Liver (tissue), 9 donors: ENCODE results near the gene ERI2. TPM values are rescaled to one million over a fixed set of nuclear protein-coding genes. Genes with fewer than 3 reads are reported as not detected.

Experiments used
- DNase-seq: peaks from one replicate; pipeline ENCODE4 v3.0.0-alpha.2; 2017; ENCODE audit warnings: low spot score
- H3K27ac ChIP-seq, 2 donors: one replicate each; pipeline ENCODE4 v1.7.0; 2013; ENCODE audit warnings: inconsistent platforms in 2 of 2, low read length in 2 of 2, control low read depth in 1 of 2, low read depth in 1 of 2, mild to moderate bottlenecking in 1 of 2
- H3K27me3 ChIP-seq, 4 donors: one replicate each; pipeline versions ENCODE4 v1.6.1 to v1.7.0; 2013; ENCODE audit warnings: low read length in 3 of 4, inconsistent platforms in 1 of 4, mild to moderate bottlenecking in 1 of 4, moderate library complexity in 1 of 4; ENCODE audit not compliant: control insufficient read depth in 4 of 4, insufficient read depth in 4 of 4
- H3K36me3 ChIP-seq, 4 donors: one replicate each; pipeline versions ENCODE4 v1.6.1 to v1.7.0; 2013; ENCODE audit warnings: low read length in 3 of 4, mild to moderate bottlenecking in 3 of 4, low read depth in 1 of 4, moderate library complexity in 1 of 4; ENCODE audit not compliant: control insufficient read depth in 4 of 4, insufficient read depth in 3 of 4
- H3K4me1 ChIP-seq, 4 donors: one replicate each; pipeline versions ENCODE4 v1.6.1 to v1.7.0; 2013; ENCODE audit warnings: low read length in 3 of 4, mild to moderate bottlenecking in 3 of 4, moderate library complexity in 1 of 4; ENCODE audit not compliant: control insufficient read depth in 4 of 4, insufficient read depth in 4 of 4
- H3K4me3 ChIP-seq, 3 donors: one replicate each; pipeline versions ENCODE4 v1.6.1 to v1.7.0; 2013; ENCODE audit warnings: low read length in 3 of 3, control low read depth in 1 of 3, low read depth in 1 of 3, mild to moderate bottlenecking in 1 of 3
- H3K9ac ChIP-seq, 2 donors: one replicate each; pipeline ENCODE4 v1.7.0; 2013; ENCODE audit warnings: low read length in 2 of 2, mild to moderate bottlenecking in 2 of 2, moderate library complexity in 2 of 2, control low read depth in 1 of 2, low read depth in 1 of 2
- H3K9me3 ChIP-seq, 4 donors: one replicate each; pipeline versions ENCODE4 v1.6.1 to v1.7.0; 2013; ENCODE audit warnings: low read length in 3 of 4; ENCODE audit not compliant: control insufficient read depth in 4 of 4
- CTCF ChIP-seq: fragments of 150-350 bp; IDR thresholded peaks from 2 replicates; pipeline ENCODE4 v1.5.1; 2017; ENCODE audit warnings: improper control_type of control experiment, low read depth, low read length; ENCODE audit not compliant: missing input control
- EGR1 ChIP-seq, 2 donors: IDR thresholded peaks; 2 replicates each; pipeline ENCODE4 v1.6.1; 2016 to 2018; ENCODE audit warnings: antibody characterized with exemption in 2 of 2, low read depth in 2 of 2
- FOXA1 ChIP-seq: IDR thresholded peaks from 2 replicates; pipeline ENCODE4 v1.6.1; 2016; ENCODE audit warnings: antibody characterized with exemption
- GABPA ChIP-seq, 2 donors: IDR thresholded peaks in 1 of 2; conservative IDR thresholded peaks in 1 of 2; 2 replicates each; pipeline ENCODE4 v1.6.1; 2016; ENCODE audit warnings: antibody characterized with exemption in 2 of 2, mild to moderate bottlenecking in 1 of 2, moderate library complexity in 1 of 2
- HNF4A ChIP-seq, 2 donors: conservative IDR thresholded peaks; 2 replicates each; pipeline ENCODE4 v1.6.1; 2016; ENCODE audit warnings: antibody characterized with exemption in 2 of 2, mild to moderate bottlenecking in 2 of 2
- HNF4G ChIP-seq: IDR thresholded peaks from 2 replicates; pipeline ENCODE4 v1.6.1; 2016; ENCODE audit warnings: antibody characterized with exemption
- JUND ChIP-seq, 2 donors: IDR thresholded peaks; 2 replicates each; pipeline ENCODE4 v1.6.1; 2016; ENCODE audit warnings: antibody characterized with exemption in 2 of 2
- MAX ChIP-seq: IDR thresholded peaks from 2 replicates; pipeline ENCODE4 v1.6.1; 2016; ENCODE audit warnings: antibody characterized with exemption
- NR2F2 ChIP-seq: IDR thresholded peaks from 2 replicates; pipeline ENCODE4 v1.6.1; 2016; ENCODE audit warnings: antibody characterized with exemption
- RAD21 ChIP-seq, 2 donors: IDR thresholded peaks; 2 replicates each; pipeline ENCODE4 v1.6.1; 2016; ENCODE audit warnings: antibody characterized with exemption in 2 of 2, mild to moderate bottlenecking in 2 of 2
- REST ChIP-seq: IDR thresholded peaks from 2 replicates; pipeline ENCODE4 v1.6.1; 2016; ENCODE audit warnings: antibody characterized with exemption, mild to moderate bottlenecking
- SP1 ChIP-seq: IDR thresholded peaks from 2 replicates; pipeline ENCODE4 v1.6.1; 2018; ENCODE audit warnings: antibody characterized with exemption, mild to moderate bottlenecking
- WGBS: extraction: QIAGEN DNeasy Blood & Tissue Kit; methylation state at CpG from one replicate; pipeline ENCODE4 v1.1.7; 2013; 5-methylcytosine and 5-hydroxymethylcytosine counted together
- polyA plus RNA-seq, 2 donors: library from polyadenylated mRNA; stranded (reverse) in 1 of 2; unstranded in 1 of 2; fragments of 200-250 nt in 1 of 2; fragments of >200 nt in 1 of 2; fragmentation: Nextera tagmentation in 1 of 2; extraction: Ambion mirVana in 1 of 2; gene quantifications; one replicate each; pipeline versions ENCODE4 v1.2.1 to v1.2.3, GENCODE V29; 2013 to 2015
- total RNA-seq, 2 donors: library from RNA; depleted of rRNA; stranded (reverse); fragments of >200 nt; gene quantifications; one replicate each; pipeline ENCODE4 v1.2.3, GENCODE V29; 2014
- TF ChIP-seq, protein P1 (sequence below): IDR thresholded peaks from 2 replicates; pipeline ENCODE4 v1.6.1; 2016; ENCODE audit warnings: antibody characterized with exemption
- TF ChIP-seq, protein P2 (sequence below): IDR thresholded peaks from 2 replicates; pipeline ENCODE4 v1.6.1; 2016; ENCODE audit warnings: antibody characterized with exemption
- donor health status: healthy.
- donor health status: healthy.
- donor health status: healthy.
- donor health status: healthy.
- donor health status: healthy.

The ERI2 gene
- total and polyA plus RNA-seq, 4 donors = 8.8 to 79.1 (median 19.1) TPM

DNA sequence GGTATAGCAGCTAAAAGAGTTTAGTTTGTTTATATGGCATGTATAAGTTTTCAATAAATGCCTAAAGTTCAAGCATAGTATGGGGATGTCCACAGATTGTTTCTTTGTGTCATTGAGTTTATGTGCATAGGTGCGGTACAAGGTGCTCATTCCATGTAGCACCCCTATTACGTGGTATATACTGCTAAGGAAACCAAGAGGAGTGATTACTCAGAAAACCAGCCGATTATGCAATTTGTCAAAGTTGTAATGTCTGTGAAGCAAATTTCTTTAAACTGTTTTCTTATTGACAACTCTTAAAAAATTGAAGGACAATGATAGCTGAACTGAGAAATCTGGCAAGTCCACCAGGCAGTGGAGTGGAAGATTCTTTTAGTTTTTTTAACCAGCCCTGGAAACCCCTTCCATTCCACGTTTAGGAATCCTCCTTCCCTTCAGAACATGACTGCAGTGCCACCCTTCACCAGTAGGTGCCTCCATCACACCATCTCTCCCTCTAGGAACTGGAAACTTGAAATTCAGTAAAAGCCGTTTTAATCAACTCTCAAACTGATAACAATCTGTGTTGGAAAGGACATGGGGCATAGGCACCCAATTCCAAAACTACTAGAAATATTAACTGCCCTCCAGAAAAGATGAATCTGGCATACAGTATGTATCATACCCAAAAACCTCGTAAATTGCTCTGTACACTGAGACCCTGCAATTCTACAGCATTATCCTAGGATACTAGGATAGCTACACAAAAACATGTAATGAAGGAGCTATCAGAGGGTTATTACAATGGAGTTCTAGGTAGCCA is 43.5 kb upstream of the ERI2 start:
- DNase-seq = peak; percentile 81
- H3K27me3 ChIP-seq = no peaks in the 10 kb centered on the region
- H3K4me1 ChIP-seq = peaks cover 2 to 19% (median 18%) of the 10 kb centered on the region in 4 donors
- no peak overlapping the region for H3K9ac ChIP-seq
- 44% methylated on average over 6 of the region's 6 CpGs for WGBS
- TF ChIP-seq CTCF = peak; percentile 98
- no peak for TF ChIP-seq HNF4A (conservative IDR thresholded peaks at IDR 0.05)
- peak; percentile 99 to 100 for TF ChIP-seq RAD21 (IDR thresholded peaks at IDR 0.05)
- H3K9me3 ChIP-seq = no peaks in the 10 kb centered on the region
- peaks cover 0 to 3% (median 0%) of the 10 kb centered on the region in 4 donors for H3K36me3 ChIP-seq
- no peak overlapping the region for H3K4me3 ChIP-seq
- no peak overlapping the region for H3K27ac ChIP-seq

DNA sequence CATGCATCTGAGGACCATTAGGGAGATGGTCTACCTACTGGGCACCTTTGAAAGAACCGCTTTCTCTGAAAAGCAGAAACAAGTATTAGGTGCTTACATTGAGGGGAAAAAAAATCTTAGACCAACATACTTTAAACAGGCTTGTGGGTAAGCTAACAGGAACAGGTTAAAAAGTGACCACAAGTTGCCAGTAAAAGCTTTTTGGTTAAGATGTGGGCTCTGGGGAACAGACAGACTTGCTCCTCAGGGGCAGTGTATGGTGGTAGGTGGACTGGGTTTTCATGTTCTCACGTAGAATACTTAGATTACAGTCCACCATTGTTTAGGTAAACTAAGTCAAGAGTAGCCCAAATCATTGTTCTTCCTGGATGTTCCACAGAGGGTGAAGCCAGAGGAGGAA is 41.3 kb upstream of the ERI2 start:
- no peak overlapping the region for H3K4me3 ChIP-seq
- no peak for DNase-seq
- no peak overlapping the region for H3K9ac ChIP-seq
- peaks cover 0 to 3% (median 0%) of the 10 kb centered on the region in 4 donors for H3K36me3 ChIP-seq
- no peaks in the 10 kb centered on the region for H3K9me3 ChIP-seq
- WGBS = 45% methylated on average over 2 of the region's 2 CpGs
- no peak overlapping the region for H3K27ac ChIP-seq
- H3K4me1 ChIP-seq = peaks cover 2 to 19% (median 18%) of the 10 kb centered on the region in 4 donors
- no peaks in the 10 kb centered on the region for H3K27me3 ChIP-seq
- TF ChIP-seq NR2F2 = no peak
- TF ChIP-seq, protein P1, sequence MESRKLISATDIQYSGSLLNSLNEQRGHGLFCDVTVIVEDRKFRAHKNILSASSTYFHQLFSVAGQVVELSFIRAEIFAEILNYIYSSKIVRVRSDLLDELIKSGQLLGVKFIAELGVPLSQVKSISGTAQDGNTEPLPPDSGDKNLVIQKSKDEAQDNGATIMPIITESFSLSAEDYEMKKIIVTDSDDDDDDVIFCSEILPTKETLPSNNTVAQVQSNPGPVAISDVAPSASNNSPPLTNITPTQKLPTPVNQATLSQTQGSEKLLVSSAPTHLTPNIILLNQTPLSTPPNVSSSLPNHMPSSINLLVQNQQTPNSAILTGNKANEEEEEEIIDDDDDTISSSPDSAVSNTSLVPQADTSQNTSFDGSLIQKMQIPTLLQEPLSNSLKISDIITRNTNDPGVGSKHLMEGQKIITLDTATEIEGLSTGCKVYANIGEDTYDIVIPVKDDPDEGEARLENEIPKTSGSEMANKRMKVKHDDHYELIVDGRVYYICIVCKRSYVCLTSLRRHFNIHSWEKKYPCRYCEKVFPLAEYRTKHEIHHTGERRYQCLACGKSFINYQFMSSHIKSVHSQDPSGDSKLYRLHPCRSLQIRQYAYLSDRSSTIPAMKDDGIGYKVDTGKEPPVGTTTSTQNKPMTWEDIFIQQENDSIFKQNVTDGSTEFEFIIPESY = no peak
- TF ChIP-seq JUND (IDR thresholded peaks at IDR 0.05) = no peak
- no peak for TF ChIP-seq HNF4A (conservative IDR thresholded peaks at IDR 0.05)
- no peak for TF ChIP-seq FOXA1
- no peak for TF ChIP-seq MAX
- TF ChIP-seq, protein P2, sequence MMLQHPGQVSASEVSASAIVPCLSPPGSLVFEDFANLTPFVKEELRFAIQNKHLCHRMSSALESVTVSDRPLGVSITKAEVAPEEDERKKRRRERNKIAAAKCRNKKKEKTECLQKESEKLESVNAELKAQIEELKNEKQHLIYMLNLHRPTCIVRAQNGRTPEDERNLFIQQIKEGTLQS = no peak

DNA sequence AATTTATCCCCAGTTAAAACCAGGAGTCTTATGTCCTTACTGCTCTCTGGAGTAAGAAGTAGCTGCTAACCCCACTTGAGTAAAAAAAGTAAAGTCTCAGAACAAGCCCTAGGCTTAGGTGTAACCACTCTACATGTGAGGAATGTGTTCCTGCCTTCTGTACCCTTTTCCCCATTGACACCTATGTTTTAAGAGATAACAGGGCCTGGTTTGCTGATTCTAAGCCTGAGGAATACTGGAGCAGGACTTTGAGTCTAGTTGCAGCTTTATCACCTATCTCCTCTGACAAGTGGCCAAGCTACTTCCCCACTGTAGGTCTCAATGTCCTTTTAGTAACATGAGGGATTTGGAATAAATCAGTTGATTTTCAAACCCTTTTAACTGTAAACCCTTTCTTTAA is 40.3 kb upstream of the ERI2 start:
- Histone ChIP-seq H3K4me3 (no peak overlapping the region), H3K4me1 (peaks cover 2 to 15% (median 13%) of the 10 kb centered on the region in 4 donors), H3K27ac (no peak overlapping the region), H3K9ac (no peak overlapping the region), H3K9me3 (no peaks in the 10 kb centered on the region), H3K36me3 (peaks cover 0 to 3% (median 0%) of the 10 kb centered on the region in 4 donors), H3K27me3 (no peaks in the 10 kb centered on the region)
- no peak for DNase-seq
- TF ChIP-seq NR2F2 = no peak
- no peak for TF ChIP-seq EGR1 (IDR thresholded peaks at IDR 0.05; ENCODE audit: low read depth in 2 of 2)
- TF ChIP-seq SP1 = no peak
- no peak for TF ChIP-seq RAD21 (IDR thresholded peaks at IDR 0.05)
- TF ChIP-seq HNF4A (conservative IDR thresholded peaks at IDR 0.05) = no peak
- TF ChIP-seq GABPA (IDR thresholded peaks at IDR 0.05 in 1 of 2, conservative IDR thresholded peaks at IDR 0.05 in 1 of 2) = no peak
- TF ChIP-seq HNF4G = no peak
- no peak for TF ChIP-seq REST
- TF ChIP-seq JUND (IDR thresholded peaks at IDR 0.05) = no peak
- TF ChIP-seq, protein P1 = no peak
